GM23248 (cell line): ENCODE results near the gene CLDN10. TPM values are rescaled to one million over a fixed set of nuclear protein-coding genes. Genes with fewer than 3 reads are reported as not detected.

Experiments used
- DNase-seq: peaks from one replicate; pipeline ENCODE4 v3.0.0-alpha.2; 2015
- H2AFZ ChIP-seq: fragments of 200-600 bp; sonication (generic); 2 replicates; pipeline ENCODE4 v1.6.1; 2016; ENCODE audit warnings: antibody characterized with exemption
- H3F3A ChIP-seq: fragments of 200-600 bp; sonication (generic); 2 replicates; pipeline ENCODE4 v1.6.1; 2016; ENCODE audit warnings: mild to moderate bottlenecking, antibody characterized with exemption, mixed run types; ENCODE audit not compliant: insufficient read depth
- H3K27ac ChIP-seq: fragments of 200-600 bp; sonication (generic); 2 replicates; pipeline ENCODE4 v1.5.1; 2016; ENCODE audit warnings: mild to moderate bottlenecking
- H3K27me3 ChIP-seq: fragments of 200-600 bp; sonication (generic); replicated peaks from 2 replicates; pipeline ENCODE4 v1.6.1; 2016; ENCODE audit warnings: mild to moderate bottlenecking; ENCODE audit not compliant: insufficient read depth
- H3K36me3 ChIP-seq: fragments of 200-600 bp; sonication (generic); 2 replicates; pipeline ENCODE4 v1.6.1; 2016; ENCODE audit warnings: low read depth, mild to moderate bottlenecking
- H3K4me1 ChIP-seq: fragments of 200-600 bp; sonication (generic); 2 replicates; pipeline ENCODE4 v1.6.1; 2016; ENCODE audit warnings: mild to moderate bottlenecking; ENCODE audit not compliant: insufficient read depth
- H3K4me2 ChIP-seq: fragments of 200-600 bp; sonication (generic); one replicate; pipeline ENCODE4 v1.6.1; 2016; ENCODE audit warnings: mild to moderate bottlenecking; ENCODE audit not compliant: unreplicated experiment
- H3K4me3 ChIP-seq: fragments of 200-600 bp; sonication (generic); 2 replicates; pipeline ENCODE4 v1.5.1; 2016; ENCODE audit warnings: mild to moderate bottlenecking
- H3K79me2 ChIP-seq: fragments of 200-600 bp; sonication (generic); 2 replicates; pipeline ENCODE4 v1.6.1; 2016; ENCODE audit warnings: mild to moderate bottlenecking; ENCODE audit not compliant: insufficient read depth
- H3K9ac ChIP-seq: fragments of 200-600 bp; sonication (generic); 2 replicates; pipeline ENCODE4 v1.6.1; 2016; ENCODE audit warnings: mild to moderate bottlenecking
- H3K9me2 ChIP-seq: fragments of 200-600 bp; sonication (generic); 2 replicates; pipeline ENCODE4 v1.6.1; 2016; ENCODE audit warnings: mixed run types, mild to moderate bottlenecking, moderate library complexity; ENCODE audit not compliant: insufficient read depth
- H3K9me3 ChIP-seq: fragments of 200-600 bp; sonication (generic); one replicate; pipeline ENCODE4 v1.6.1; 2017; ENCODE audit warnings: low read depth
- H4K20me1 ChIP-seq: fragments of 200-600 bp; sonication (generic); 2 replicates; pipeline ENCODE4 v1.6.0; 2016; ENCODE audit not compliant: insufficient read depth
- EZH2 ChIP-seq: fragments of 200-600 bp; sonication (generic); IDR thresholded peaks from 2 replicates; pipeline ENCODE4 v1.6.1; 2018; ENCODE audit warnings: antibody characterized with exemption, mild to moderate bottlenecking; ENCODE audit not compliant: insufficient read depth, poor library complexity, severe bottlenecking
- EZH2phosphoT487 ChIP-seq: fragments of 200-600 bp; sonication (generic); IDR thresholded peaks from 2 replicates; pipeline ENCODE4 v1.6.1; 2018; ENCODE audit warnings: antibody characterized with exemption, moderate library complexity, mild to moderate bottlenecking, low read depth; ENCODE audit not compliant: insufficient read depth
- WGBS, 2 experiments: methylation state at CpG; one replicate each; pipeline ENCODE4 v1.1.6; 2015 to 2017; ENCODE audit warnings: low lambda C conversion rate in 2 of 2, low coverage in 1 of 2; ENCODE audit errors: missing lambda C conversion rate in 2 of 2; 5-methylcytosine and 5-hydroxymethylcytosine counted together
- in situ Hi-C: fragments of 300-500 bp; cut with MboI; formaldehyde crosslinking; loops from 2 replicates; pipeline ENCODE4 v1.15.0; 2020
- polyA plus RNA-seq: library from polyadenylated mRNA; unstranded; fragments of >200 nt; fragmentation: Nextera tagmentation; extraction: Ambion mirVana; gene quantifications from 2 replicates; pipeline ENCODE4 v1.2.1, GENCODE V29; 2016
- total RNA-seq: library from RNA; depleted of rRNA; stranded (reverse); fragments of >200 nt; shearing (Covaris generic); gene quantifications from 2 replicates; pipeline ENCODE4 v1.2.3, GENCODE V29; 2014

CLDN10 gene
- total and polyA plus RNA-seq, 2 experiments from 2014 or later: 0.20 TPM; not detected in 1

DNA sequence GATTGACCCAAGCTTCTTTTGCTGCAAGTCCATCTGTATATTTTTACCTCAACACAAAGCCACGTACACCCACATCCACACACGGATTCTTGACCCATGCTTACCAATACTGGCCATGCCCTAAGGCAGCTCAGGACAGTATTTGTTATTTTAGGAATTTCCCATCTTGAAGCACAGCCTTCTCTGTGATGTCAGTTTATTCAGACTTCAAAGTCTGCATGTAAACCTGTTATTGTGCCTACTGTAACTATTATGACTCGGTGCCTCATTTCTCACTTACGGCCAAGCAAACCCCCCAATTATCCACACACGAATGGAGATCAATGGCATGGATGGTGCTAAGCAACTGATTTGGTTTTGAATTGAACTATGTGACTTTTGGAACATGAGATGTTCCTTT lies 17.5 kb downstream of the CLDN10 start:
- TF ChIP-seq EZH2phosphoT487 (no peak), EZH2 (no peak)
- no peak overlapping the region for H3K9ac ChIP-seq

DNA sequence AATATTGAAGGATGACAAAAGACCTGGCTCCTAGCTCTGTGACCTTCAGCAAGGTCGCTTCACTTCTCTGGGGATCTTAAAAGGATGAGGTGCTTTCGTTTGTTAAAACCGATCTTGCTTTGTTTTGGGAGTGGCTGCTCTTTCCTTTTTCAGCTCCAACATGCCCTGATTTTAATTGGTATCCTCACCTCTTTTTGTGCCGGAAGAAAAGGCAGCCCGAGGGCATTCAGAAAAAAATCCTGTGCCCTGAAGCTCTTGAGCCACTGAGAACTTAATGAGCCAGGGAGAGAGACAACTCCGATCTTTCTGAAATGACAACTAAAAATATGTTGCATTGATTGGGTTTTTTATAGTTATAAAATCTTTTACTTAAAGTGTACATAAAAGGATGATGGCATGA lies 19.4 kb downstream of the CLDN10 start:
- Histone ChIP-seq H3K4me1 (no peaks in the 10 kb centered on the region), H2AFZ (no peak overlapping the region), H3K9me3 (no peaks in the 10 kb centered on the region), H4K20me1 (no peaks in the 10 kb centered on the region), H3F3A (no peaks in the 10 kb centered on the region), H3K9me2 (no peaks in the 10 kb centered on the region), H3K36me3 (0 out of 2 replicates have a peak, but pooled peaks cover 1% of the 10 kb centered on the region), H3K27ac (no peak overlapping the region), H3K79me2 (no peaks in the 10 kb centered on the region), H3K9ac (no peak overlapping the region), H3K27me3 (no peaks in the 10 kb centered on the region; the same call in 1 of the 2 replicates), H3K4me3 (no peak overlapping the region), H3K4me2 (no peak overlapping the region)
- no peak for DNase-seq
- in situ Hi-C loops: no loop called here
- TF ChIP-seq EZH2phosphoT487 (no peak), EZH2 (no peak)
- 78 to 87% methylated on average over 6 of the region's 6 CpGs for WGBS, 2 experiments

More for the DNA sequence above, 17.5 kb downstream of the CLDN10 start:
- Histone ChIP-seq H3K27ac (no peak overlapping the region), H3K4me3 (no peak overlapping the region), H3K36me3 (no peaks in the 10 kb centered on the region), H3K9me3 (no peaks in the 10 kb centered on the region), H3K27me3 (no peaks in the 10 kb centered on the region; the same call in 1 of the 2 replicates), H4K20me1 (no peaks in the 10 kb centered on the region), H3K4me1 (peaks cover 4% of the 10 kb centered on the region; the same call in 1 of the 2 replicates), H3K79me2 (no peaks in the 10 kb centered on the region), H3K9me2 (no peaks in the 10 kb centered on the region), H2AFZ (no peak overlapping the region), H3K4me2 (no peak overlapping the region), H3F3A (0 out of 2 replicates have a peak, but pooled peaks cover 4% of the 10 kb centered on the region)
- in situ Hi-C loops: no loop called here
- WGBS, 2 experiments: 80 to 83% methylated on average over 5 of the region's 5 CpGs
- DNase-seq: no peak

DNA sequence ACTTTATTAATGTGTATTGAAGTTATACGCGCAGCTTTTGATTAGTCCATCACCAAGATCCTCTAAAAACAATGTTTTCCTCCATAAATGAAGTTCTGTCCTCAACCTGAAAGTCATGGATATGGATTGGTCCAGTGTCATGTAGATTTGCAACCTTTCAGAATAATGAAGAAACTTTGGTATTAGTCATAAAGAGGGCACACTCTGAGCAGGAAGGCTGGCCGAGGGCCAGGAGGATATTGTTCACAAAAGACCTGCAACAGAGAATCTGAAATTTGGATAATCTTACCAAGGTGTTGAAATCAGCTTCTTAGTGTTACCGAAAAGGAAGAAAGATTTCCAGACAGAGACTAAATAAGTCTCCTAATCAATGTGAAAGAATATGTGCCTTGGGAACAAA lies 20.7 kb downstream of the CLDN10 start:
- Histone ChIP-seq H3K27ac (no peak overlapping the region), H3F3A (no peaks in the 10 kb centered on the region), H3K4me2 (no peak overlapping the region), H3K36me3 (peaks cover 13% of the 10 kb centered on the region), H3K9ac (no peak overlapping the region), H3K4me1 (no peaks in the 10 kb centered on the region), H3K9me2 (no peaks in the 10 kb centered on the region), H3K27me3 (no peaks in the 10 kb centered on the region; the same call in 1 of the 2 replicates), H4K20me1 (no peaks in the 10 kb centered on the region), H2AFZ (no peak overlapping the region), H3K4me3 (no peak overlapping the region), H3K79me2 (no peaks in the 10 kb centered on the region), H3K9me3 (no peaks in the 10 kb centered on the region)
- DNase-seq: peak; percentile 55
- 81 to 86% methylated on average over 4 of the region's 4 CpGs for WGBS, 2 experiments
- TF ChIP-seq EZH2 (no peak), EZH2phosphoT487 (no peak)
- in situ Hi-C loops: no loop called here

DNA sequence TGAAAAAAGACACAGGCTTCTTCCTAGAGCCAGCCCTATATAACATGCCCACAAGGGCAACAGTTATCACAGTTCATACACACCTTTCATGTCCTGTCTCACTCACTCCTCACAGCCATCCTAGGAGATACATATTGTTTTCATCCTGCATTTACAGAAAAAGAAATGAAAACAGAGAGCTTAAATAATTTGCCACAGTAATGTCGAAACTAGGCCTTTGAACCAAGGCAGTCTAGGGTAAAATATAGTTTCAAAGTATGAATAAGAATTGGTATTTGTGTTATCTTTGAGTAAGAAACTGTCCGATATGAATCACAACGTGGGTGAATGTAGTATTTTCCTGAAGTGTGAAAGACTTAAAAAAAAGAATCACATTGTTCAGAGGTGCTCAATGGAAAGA lies 26.8 kb downstream of the CLDN10 start:
- H4K20me1 ChIP-seq: no peaks in the 10 kb centered on the region
- H3K27me3 ChIP-seq: no peaks in the 10 kb centered on the region
- H3K4me2 ChIP-seq: no peak overlapping the region
- in situ Hi-C loops: no loop called here
- no peaks in the 10 kb centered on the region for H3F3A ChIP-seq
- H3K4me3 ChIP-seq: no peak overlapping the region
- H3K9me2 ChIP-seq: no peaks in the 10 kb centered on the region
- no peak for DNase-seq
- no peak overlapping the region for H3K27ac ChIP-seq
- no peak overlapping the region for H2AFZ ChIP-seq
- H3K36me3 ChIP-seq: peaks cover 45% of the 10 kb centered on the region
- no peaks in the 10 kb centered on the region for H3K9me3 ChIP-seq
- TF ChIP-seq EZH2phosphoT487 (no peak), EZH2 (no peak)
- H3K79me2 ChIP-seq: no peaks in the 10 kb centered on the region
- WGBS, 2 experiments: 96 to 97% methylated on average over 3 of the region's 3 CpGs
- no peak overlapping the region for H3K9ac ChIP-seq
- no peaks in the 10 kb centered on the region for H3K4me1 ChIP-seq

DNA sequence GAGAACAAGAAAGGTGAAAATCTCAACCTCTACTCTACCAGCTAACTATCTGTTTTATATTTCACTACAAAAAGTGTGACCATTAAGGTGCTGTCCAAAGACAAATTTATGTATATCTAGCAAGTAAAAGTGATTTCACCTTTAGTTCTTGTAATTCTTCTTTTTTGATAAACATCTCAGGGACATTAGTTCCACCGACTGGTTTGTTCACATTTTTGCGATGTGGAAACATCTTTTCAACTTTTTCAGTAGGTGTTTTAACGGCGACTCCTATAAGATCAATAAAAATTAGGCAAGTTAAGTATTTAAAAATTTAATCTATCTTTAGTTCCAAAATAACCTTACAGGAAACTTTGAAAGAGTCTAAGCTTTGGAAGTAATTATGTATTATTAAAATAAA lies 33.3 kb downstream of the CLDN10 start:
- Histone ChIP-seq H3K27ac (no peak overlapping the region), H3K4me2 (no peak overlapping the region), H3K9ac (no peak overlapping the region), H3K79me2 (no peaks in the 10 kb centered on the region), H3K27me3 (no peaks in the 10 kb centered on the region), H3K4me3 (no peak overlapping the region), H3K36me3 (peaks cover 43% of the 10 kb centered on the region), H3K9me3 (no peaks in the 10 kb centered on the region), H3F3A (0 out of 2 replicates have a peak, but pooled peaks cover 4% of the 10 kb centered on the region), H2AFZ (no peak overlapping the region), H3K4me1 (peaks cover 5% of the 10 kb centered on the region), H4K20me1 (no peaks in the 10 kb centered on the region), H3K9me2 (no peaks in the 10 kb centered on the region)
- in situ Hi-C loops: no loop called here
- no peak for DNase-seq
- no peak for TF ChIP-seq EZH2phosphoT487
- no peak for TF ChIP-seq EZH2
- WGBS, 2 experiments: 98 to 100% methylated on average over 4 of the region's 4 CpGs
